Measurements from ENCODE around the gene ARSB. TPM values are rescaled to one million over a fixed set of nuclear protein-coding genes. Genes with fewer than 3 reads are reported as not detected.
"Not testable (repeated sequence)": the region's sequence is repeated elsewhere in the genome, so short reads cannot be mapped to it uniquely, and the experiment has no call there.

Gene ARSB
- polyA plus RNA-seq, 1 donor: 19.4 TPM

GRCh38 chr5:78771260-78772205 lies 213.6 kb downstream of the ARSB start:
- DNase-seq: peak; percentile 33

GRCh38 chr5:78768781-78769380 lies 216.2 kb downstream of the ARSB start:
- no peak for DNase-seq

GRCh38 chr5:78766412-78766762 lies 218.7 kb downstream of the ARSB start:
- DNase-seq: no peak

- DNase-seq: peak; percentile 72
Observed at GRCh38 chr5:78765756-78766411, 219.2 kb downstream of the ARSB start.

DNA sequence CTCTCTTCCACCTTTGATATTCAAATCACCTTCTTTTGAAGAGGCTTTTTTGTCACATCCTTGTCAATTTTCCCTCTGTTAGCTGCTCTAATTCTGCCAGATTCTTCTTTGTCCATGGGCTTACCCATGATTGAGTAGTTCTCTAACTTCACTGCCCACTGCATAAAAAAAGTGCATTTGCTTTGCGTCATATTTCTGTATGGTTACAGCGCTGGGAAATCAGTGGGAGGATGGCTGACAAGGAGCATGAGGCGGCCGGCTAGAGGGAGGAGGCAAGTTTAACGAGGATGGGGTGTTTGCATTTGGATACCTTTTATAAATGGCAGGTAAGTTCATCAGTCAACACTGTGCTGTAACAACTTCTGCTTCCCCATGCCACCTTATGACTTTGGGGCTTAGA lies 220.0 kb downstream of the ARSB start:
- DNase-seq: no peak

- DNase-seq: no peak
Observed at GRCh38 chr5:78763659-78764189, 221.4 kb downstream of the ARSB start.

DNA sequence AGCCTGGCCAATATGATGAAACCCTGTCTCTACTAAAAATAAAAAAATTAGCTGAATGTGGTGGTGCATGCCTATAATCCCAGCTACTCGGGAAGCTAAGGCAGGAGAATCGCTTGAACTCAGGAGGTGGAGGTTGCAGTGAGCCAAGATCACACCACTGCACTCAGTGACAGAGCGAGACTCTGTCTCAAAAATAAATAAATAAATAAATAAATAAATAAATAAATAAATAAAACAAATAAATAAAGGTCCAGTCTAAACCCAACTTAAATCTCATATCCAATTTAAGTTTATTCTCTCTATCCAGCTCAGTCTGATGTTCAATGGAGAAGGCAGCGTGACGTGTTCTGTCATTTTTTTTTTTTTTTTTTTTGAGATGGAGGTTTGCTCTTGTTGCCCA lies 222.4 kb downstream of the ARSB start:
- DNase-seq: not testable (repeated sequence)

DNA sequence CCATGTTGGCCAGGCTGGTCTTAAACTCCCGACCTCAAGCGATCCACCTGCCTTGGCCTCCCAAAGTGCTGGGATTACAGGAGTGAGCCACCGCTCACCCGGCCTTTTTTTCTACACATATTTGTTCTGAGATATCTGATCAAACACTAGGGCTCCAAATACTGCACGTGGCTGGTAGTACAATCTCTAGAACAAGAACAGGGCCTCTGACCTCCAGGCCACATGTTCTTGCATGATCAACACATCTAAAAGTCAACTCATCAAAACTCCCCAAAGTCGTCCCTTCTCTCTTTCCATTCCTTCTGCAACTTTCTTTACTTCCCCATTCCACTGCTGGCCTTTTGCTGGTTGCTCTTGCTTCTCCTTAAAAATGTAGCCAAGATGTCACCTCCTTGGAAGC lies 223.3 kb downstream of the ARSB start:
- DNase-seq: no peak

GRCh38 chr5:78760770-78761169 lies 224.3 kb downstream of the ARSB start:
- DNase-seq: no peak

DNA sequence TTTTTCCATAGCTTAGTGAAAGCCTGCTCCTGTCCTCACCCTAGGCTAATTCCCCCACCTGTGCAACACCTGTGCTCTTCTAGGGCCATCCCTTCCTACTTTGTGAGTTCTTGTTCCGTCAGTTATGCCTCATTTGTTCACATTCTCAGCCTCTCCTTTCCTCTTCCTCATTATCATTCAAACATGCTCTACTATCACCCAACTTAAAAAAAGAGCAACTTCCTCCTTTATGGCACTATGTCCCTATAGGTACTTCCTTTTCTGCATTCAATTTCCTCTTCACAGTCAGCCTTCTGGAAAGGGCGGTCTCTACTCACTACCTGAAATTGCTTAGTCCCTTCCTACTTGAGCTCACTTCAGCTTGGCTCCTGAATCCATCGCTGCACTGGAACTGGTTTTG lies 224.7 kb downstream of the ARSB start:
- no peak for DNase-seq

DNA sequence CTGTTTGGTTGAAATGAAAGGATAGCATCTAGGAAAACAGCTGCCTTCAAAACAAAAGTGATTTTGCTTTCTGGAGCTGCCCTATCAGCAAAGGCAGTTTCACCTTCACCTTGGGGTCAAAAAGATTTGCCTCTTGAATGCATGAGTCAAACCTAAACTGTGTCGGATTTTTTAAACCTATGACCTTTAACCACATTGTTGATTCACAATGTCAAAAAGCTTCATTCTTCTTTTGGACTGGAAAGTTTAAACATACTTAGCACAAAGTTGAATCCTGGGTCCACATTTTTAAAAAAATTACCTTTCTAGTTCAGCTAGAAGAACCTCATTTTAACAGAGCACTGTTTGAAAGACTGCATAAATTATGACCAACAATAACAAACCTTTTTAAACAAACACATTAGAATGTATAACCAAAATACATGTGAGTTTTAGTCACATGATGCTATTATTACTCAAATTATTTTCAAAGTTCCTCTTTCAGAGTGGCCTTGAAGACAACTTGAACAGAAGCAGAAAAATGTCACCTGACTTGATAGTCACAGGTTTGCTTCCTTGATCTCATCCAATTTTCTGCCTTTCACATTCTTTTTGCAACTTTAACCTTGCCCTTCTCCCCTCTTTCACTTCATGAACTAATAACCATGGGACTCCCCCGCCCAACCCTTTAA lies 226.8 kb downstream of the ARSB start:
- no peak for DNase-seq

- DNase-seq: no peak
Observed at GRCh38 chr5:78757269-78758053, 227.6 kb downstream of the ARSB start.

- no peak for DNase-seq
Observed at GRCh38 chr5:78756858-78757257, 228.3 kb downstream of the ARSB start.

- DNase-seq: no peak
Observed at GRCh38 chr5:78755822-78756429, 229.2 kb downstream of the ARSB start.

DNA sequence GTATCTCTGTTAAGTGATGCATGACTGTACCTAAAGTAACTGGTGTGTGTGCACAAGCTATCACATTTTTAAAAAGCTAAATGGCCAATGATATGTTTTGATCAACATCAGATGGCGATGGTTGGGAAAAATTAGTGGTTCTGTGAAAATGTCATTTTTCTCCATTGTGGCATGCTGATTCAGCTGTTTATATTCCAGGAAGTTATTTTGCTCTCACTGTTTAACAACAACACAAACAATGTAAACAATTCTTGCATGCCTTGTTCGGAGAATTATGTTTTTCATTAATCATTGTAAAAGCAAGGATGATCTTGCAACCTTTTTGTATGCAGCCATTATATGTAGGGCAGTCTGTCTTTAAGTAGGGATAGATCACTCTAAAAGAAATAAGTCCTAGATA lies 230.5 kb downstream of the ARSB start:
- DNase-seq: no peak

DNA sequence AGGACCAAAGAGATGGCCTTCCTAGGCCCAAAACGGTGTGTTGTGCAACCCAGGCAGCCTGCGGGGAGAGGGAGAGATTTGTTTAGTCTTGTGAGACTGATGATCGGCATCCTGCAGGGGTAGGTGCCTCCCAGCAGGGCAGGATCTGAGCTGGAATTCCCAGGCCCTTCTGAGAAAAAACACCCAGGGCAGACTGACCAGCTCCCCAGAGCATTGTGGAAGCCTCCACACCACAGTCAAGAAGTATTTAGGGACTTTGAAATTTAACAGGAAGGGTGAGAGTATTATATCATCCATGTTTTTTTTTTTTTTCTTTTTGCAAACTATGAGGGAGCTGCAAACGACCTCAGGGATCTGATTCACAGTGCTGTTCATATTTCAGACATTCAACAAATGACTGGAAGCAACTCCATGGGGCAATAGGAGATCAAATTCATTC lies 232.0 kb downstream of the ARSB start:
- no peak for DNase-seq

GRCh38 chr5:78751872-78752271 lies 233.2 kb downstream of the ARSB start:
- DNase-seq: no peak

GRCh38 chr5:78750281-78750680 lies 234.8 kb downstream of the ARSB start:
- DNase-seq: no peak

GRCh38 chr5:78747705-78748359 lies 237.3 kb downstream of the ARSB start:
- DNase-seq: peak; percentile 63

GRCh38 chr5:78747055-78747454 lies 238.1 kb downstream of the ARSB start:
- DNase-seq: no peak
